Stimulated activated naive CD4-positive, alpha-beta T cell (primary cell): Measurements from ENCODE around the gene RPL28.

Experiments
- DNase-seq, 6 experiments: peaks; one replicate each; lab custom pipeline; 2025; lab: John Stamatoyannopoulos, UW

RPL28 gene

DNA sequence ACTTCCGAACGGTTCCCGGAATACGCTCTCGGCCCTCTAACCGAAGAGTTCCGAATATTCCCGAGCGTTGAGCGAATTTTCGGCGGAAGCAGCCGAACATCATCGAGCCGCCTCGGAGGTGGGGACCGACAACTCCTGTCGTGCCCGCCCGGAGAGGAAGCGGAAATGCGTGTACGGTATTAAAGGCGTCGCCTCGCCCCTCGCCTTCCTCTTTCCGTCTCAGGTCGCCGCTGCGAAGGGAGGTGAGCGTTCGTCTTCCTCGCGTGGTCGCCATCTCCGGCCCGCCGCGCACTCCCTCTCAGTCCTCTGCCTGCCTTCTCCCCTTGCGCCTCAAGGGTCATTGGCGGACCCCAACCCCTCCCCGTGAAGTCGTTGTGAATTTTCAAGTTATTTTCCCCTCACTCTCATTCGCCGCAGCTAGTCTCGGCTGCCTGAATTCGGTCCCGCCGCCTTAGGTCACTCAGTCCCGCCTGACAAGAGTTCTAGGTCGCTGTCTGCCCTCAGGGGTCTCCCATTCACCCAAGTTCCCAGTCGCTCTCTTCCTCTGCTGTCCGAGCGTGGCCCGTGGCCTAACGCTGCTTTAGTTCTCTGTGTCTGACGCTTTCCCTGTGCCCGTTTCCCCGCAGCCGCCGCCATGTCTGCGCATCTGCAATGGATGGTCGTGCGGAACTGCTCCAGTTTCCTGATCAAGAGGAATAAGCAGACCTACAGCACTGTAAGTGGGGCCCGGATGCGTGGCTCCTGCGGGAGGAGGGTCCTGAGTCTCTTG, at the start of gene RPL28:
TSS of gene RPL28 (plus strand) at position 209 of the 769 bp plus-strand sequence. CDS start at position 635, 426 bp downstream.
- peak; percentile 97 to 100 (median 98) for DNase-seq

DNA sequence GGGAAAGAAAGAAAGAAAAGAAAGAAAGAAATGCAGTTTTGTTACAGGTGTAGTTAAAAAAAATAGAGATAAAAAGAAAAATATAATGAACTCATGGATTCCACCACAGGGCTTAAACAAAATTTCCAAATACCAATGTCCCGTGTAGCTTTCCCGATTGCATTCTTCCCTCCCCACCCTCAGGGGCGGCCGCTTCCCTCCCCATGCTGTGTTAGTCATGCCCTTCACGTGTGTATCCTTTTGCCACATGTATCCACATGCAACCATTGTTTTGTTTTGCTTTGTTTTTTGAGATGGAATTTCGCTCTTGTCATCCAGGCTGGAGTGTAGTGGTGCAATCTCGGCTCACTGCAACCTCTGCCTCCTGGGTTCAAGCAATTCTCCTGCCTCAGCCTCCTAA, 49.6 kb upstream of the RPL28 start:
- DNase-seq, result no peak

DNA sequence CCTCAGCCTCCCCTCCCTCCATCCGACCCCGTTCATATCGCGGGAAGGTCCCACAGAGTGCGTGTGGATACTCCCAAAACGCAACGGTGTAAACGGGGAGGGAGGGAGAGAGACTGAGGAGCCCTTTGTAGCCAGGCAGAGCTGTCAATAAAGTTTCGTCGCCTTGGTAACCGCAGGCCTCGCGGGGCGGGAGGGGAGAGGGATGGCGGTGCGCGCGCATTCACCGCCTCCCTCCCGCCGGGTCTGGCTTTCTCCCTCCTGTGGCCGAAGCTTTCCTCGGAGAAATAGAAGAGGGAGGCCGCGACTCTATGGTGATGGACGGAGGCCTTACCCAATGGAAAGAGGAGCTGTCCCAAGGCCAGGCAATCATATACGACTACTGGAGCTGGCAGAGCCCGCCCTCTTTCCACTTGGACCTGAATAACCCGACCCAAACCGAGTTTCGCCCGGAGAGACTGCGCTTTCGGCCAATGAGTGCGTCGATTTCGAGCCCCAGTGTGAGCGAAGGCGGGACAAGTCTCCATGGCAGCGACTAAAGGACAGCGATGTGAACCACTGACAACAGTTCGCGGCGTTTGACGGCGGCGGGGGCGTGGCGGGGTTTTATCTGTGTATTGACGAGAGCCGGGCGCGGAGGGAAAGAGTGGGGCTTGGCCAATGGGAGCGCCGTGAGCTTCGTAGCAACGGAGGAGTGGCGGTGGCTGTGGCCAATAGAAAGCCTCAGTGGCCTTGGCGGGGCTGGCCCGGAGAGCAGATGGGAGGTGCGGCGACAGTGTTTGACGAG, 46.4 kb upstream of the RPL28 start, which contains the start of gene KMT5C:
TSS of gene KMT5C (plus strand) at position 772 of the 784 bp plus-strand sequence. CDS start 2,061 bp downstream, outside the sequence.
- DNase-seq, result peak; percentile 99 to 100 (median 100)

GRCh38 chr19:55339889-55340783, 45.6 kb upstream of the RPL28 start:
- peak in 2 of 6 experiments; percentile 37 to 53 for DNase-seq

- DNase-seq, result peak in 1 of 6 experiments; percentile 21
Measured at GRCh38 chr19:55340784-55341147, 45.0 kb upstream of the RPL28 start.

- DNase-seq, result peak in 4 of 6 experiments; percentile 26 to 37 (median 31)
Measured at GRCh38 chr19:55341171-55341588, 44.6 kb upstream of the RPL28 start.

DNA sequence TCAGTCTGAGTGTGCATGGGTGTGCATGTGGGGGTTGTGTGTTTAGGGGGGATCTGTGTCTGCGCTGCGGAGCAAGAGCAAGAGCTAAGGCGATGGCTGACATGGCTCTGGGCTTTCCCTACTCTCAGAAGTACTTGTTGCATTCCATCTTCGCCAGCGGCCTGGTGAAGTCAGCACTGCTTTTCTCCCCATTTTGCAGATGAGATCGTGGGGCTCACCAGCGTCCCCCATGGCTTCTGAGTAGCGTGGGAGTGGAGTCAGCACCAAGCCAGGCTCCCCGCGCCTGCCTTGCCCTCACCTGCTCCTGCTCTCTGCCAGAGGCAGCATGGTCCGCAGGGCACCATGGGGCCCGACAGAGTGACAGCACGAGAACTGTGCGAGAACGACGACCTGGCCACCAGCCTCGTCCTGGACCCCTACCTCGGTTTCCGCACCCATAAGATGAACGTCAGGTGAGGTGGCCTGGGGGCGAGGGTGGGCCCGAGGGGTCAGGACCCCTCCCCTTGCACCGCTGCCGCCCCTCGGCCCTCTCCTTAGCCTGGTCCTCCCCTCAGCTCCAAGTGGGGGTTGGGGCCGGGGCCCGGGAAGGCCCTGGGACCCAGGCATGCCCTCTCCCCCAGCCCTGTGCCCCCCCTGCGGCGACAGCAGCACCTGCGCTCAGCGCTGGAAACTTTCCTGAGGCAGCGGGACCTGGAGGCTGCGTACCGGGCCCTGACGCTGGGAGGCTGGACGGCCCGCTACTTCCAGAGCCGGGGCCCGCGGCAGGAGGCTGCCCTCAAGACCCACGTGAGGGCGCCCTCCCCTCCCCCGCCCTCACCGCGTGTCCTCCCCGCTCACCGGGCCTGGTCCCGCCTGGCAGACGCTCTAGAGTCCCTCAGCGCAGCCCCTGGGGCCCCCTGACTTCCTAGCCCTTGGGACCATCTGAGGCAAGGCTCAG, 43.9 kb upstream of the RPL28 start:
- no peak for DNase-seq

- DNase-seq, result no peak
Measured at GRCh38 chr19:55344444-55344843, 41.3 kb upstream of the RPL28 start.

GRCh38 chr19:55345101-55345817, 40.5 kb upstream of the RPL28 start:
- no peak for DNase-seq

DNA sequence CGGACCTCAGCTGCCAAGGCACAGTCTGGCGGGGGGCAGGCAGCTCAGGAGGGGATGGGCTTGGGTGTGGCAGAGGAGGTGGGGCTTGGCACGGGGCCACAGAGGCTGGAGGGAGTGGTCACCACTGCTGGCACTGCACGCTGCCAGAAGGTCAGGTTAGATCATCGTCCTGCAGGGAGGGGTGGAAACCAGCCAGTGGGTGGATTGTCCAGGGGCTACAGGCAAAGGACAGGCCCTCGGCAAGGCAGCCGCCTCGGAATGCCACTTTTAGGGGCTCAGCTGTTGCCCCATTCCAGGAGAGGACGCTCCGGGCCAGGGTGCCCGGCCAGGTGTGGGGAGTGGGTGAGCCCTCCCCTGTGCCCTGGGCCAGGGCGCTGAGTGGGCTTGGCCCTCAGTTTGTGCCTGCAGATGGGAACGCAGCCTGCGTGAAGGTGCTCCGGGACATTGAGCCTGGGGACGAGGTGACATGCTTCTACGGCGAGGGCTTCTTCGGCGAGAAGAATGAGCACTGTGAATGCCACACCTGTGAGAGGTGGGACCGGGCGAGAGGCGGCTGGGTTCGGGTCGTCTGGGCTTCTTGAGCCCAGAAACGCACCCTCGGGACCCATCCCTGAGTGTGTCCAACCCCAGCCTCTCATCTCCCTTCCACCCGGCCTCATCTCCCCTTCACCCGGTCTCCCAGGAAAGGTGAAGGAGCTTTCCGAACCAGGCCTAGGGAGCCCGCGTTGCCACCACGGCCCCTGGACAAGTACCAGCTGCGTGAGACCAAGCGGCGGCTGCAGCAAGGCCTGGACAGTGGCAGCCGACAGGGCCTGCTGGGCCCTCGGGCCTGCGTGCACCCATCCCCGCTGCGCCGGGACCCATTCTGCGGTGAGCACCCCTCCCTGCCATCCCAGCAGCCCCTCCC, 39.7 kb upstream of the RPL28 start:
- no peak for DNase-seq

GRCh38 chr19:55346725-55347441, 38.8 kb upstream of the RPL28 start:
- DNase-seq, result no peak

DNA sequence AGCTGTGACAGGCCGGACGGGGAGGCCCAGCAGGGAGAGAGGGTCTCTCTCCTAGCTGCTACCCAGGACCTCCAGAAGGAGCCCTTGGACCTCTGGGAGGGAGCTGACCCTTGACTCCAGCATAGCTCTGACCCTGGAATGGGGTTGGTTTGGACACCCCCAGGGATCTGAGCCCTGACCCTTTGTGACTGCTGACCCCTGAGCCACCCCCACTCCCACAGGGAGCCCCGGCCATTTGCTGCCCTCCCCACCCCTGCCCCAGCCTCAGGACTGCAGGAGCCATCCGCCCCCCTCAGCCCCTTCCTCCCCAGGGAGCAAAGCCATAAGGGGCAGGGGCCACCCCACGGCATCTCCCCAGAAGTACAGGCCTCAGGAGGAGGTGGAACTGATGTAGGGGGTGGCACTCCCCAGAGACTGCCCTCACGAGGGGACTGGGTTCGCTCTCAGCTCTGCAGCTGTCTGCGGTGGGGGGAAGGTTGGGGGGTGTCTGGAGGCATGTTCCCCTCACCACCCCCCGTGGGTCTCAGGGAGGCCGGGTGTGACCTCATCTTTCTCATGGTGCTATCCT, 38.2 kb upstream of the RPL28 start:
- no peak for DNase-seq

DNA sequence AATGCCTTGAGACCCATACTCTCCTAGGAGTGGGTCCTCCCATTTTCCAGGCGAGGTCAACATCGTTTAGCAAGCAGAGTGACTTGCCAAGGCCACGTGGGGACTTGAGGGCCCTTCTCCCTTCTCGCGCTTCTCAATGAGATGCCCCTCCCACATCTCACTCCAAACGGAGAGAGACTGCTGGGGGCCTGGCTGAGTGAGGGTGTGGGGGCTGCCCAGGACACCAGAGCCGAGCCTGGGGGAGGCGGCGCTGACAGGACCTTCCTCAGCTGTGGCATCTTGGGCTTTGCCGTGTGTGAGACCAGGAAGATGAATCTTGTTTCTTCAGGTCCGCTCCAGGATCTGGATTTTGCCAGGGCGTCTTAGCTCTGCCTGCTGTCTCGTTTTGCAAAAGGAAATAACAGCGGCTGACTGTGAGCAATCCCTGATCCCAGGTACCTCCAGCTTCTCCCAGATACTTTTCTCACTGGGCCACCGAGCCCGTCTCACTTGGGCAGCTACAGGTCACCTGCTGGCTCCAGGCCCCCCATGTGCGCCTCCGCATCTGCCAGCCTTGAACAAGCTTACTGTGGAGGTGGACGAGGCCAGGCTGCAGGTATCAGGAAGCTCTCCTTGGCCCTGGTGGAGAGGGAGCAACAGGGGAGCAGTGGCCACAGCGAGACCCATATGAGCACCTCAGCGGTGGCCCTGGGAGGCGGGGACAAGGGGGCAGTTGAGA, 37.3 kb upstream of the RPL28 start:
- DNase-seq, result no peak

DNA sequence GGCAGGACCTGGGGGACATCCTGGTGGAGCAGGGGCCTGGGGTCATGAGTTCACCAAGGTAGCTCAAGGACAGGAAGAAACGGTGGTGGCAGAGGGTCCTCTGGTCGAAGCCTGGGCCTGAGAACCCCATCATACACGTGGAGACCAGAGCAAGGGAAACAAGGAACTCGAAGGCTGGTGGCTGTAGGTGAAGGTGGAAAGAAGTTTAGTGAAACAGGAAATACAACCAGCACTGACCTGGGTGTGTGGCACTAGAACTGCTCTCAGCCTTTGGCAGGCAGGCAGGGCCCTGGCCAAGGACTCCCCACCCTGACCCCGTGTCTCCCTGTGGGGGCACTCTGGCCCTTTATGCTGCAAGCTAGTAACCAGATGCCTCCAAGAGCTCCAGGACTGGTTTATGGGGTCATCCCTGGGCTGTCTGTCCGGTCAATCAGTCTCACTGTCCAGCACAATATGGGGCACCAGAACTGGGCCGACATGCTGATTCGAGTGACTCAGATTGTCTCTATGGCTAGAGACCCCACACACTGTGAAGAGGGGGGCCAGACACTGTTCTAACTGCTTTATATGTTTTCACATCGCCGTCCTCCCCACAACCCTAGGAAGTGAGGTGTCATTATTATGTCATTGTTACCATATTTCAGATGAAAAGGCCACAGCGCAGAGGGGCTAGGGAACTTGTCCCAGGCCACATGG, 35.0 kb upstream of the RPL28 start:
- no peak for DNase-seq

GRCh38 chr19:55352040-55352439, 33.7 kb upstream of the RPL28 start:
- DNase-seq, result no peak

DNA sequence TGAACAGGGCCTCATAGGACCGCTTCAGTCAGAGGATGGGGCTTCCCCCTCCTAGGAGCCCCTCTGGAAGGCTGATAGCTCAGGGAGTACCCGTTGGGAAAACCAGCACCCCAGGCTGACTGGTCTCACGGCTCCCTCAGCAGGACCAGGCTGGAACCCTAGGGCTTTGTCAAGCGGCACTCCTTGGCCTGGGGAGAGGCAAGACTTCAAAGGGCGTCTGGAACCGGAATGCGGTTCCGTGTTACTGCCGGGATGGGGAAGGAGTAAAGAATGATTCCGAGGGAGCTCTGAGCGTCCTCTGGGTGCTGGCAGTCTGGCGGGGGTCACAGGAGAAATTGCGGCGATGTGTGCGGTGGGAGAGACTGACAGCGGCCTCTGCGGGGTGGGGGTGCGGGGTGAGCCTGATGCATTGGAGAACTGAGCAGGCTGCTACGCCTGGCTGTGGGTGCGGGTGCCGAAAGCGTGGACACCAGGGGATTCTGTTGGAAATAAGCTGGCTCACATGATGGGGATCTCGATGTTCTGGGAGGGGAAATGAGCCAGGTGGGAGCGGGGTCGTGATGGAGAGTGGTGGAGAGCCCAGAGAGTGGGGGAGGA, 33.1 kb upstream of the RPL28 start:
- no peak for DNase-seq
